NCI-H146 treated with DMSO at 0.1 percent for 48 hours (cell line): ENCODE measurements around the gene PSENEN.

Experiments
- DNase-seq: peaks from one replicate; lab custom pipeline; 2025; ENCODE audit not compliant: unreplicated experiment; lab: John Stamatoyannopoulos, UW

PSENEN gene, protein sequence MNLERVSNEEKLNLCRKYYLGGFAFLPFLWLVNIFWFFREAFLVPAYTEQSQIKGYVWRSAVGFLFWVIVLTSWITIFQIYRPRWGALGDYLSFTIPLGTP

GRCh38 chr19:35745328-35746086 is at the start of gene PSENEN, which contains the start of gene U2AF1L4:
TSS of gene PSENEN (plus strand) at chr19:35745651. CDS start at chr19:35745931, 280 bp downstream.
TSS of gene U2AF1L4 (minus strand) at chr19:35745418. CDS start at chr19:35745391, 27 bp downstream.
- peak; percentile 99 for DNase-seq

GRCh38 chr19:35695895-35696422 is 49.5 kb upstream of the PSENEN start:
- DNase-seq, result no peak

- no peak for DNase-seq
Measured at GRCh38 chr19:35696835-35697234, 48.6 kb upstream of the PSENEN start.

DNA sequence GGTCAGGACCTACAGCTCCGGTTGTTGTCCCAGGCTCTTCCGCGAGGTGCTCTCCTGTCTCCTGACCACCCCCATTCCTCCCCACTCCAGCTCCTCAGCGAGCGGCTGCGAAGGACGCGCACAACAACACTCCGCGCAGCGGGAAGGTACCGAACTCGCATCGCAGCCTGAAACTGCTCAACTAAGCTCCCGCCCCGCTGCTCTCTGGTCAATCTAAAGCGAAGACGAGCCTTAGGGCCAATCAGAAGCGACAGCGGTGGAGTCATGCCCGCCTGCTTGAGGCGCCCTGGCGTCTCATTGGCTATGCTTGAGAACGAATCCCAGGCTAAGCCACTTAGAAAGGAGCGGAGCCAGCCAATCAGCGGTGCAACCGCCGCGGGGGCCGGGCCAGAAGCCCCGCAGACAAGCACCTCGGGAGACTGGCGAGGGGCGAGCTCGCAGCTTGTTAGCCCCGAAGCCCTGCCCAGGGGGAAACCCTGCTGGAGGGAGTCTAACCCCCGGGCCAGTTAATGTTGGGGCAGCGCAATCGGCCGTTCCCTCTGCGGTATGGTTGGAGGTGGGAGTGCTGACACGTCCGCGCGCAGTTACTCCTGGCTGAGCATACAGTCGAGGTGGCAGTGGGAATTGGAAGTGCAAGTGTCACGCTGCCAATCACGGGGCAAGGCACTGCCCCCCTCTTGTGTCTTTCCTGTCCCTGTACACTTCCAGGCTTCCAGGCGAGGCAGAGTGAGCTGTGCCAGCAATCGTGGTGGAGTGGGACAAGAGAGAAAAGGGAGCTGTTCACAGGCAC is 43.0 kb upstream of the PSENEN start:
- peak; percentile 98 for DNase-seq

GRCh38 chr19:35703343-35703742 is 42.1 kb upstream of the PSENEN start:
- no peak for DNase-seq

DNA sequence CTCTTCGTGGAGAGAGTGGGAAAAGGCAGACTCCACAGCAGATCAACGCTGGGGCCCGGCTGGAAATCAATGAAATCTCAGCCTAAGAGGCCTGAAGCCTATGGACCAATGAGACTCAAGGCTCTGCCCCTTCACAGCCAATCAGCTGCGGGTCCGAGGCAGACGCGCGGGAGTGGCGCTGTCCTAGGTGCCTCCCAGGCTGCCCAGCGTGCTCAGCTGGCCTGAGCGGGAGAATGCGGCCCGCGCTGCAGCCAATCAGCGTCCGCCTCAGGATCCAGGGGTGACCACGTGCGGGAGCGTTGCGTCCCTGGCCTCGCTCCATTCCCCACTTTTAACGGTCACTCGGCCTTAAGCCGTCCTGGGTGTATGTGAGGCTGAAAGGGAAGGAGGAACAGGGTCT is 41.2 kb upstream of the PSENEN start, which contains the start of gene ZBTB32:
TSS of gene ZBTB32 (plus strand) at position 341 of the 400 bp plus-strand sequence. CDS start 10,069 bp downstream, outside the sequence.
- DNase-seq, result no peak

- no peak for DNase-seq
Measured at GRCh38 chr19:35708391-35708790, 37.1 kb upstream of the PSENEN start.

DNA sequence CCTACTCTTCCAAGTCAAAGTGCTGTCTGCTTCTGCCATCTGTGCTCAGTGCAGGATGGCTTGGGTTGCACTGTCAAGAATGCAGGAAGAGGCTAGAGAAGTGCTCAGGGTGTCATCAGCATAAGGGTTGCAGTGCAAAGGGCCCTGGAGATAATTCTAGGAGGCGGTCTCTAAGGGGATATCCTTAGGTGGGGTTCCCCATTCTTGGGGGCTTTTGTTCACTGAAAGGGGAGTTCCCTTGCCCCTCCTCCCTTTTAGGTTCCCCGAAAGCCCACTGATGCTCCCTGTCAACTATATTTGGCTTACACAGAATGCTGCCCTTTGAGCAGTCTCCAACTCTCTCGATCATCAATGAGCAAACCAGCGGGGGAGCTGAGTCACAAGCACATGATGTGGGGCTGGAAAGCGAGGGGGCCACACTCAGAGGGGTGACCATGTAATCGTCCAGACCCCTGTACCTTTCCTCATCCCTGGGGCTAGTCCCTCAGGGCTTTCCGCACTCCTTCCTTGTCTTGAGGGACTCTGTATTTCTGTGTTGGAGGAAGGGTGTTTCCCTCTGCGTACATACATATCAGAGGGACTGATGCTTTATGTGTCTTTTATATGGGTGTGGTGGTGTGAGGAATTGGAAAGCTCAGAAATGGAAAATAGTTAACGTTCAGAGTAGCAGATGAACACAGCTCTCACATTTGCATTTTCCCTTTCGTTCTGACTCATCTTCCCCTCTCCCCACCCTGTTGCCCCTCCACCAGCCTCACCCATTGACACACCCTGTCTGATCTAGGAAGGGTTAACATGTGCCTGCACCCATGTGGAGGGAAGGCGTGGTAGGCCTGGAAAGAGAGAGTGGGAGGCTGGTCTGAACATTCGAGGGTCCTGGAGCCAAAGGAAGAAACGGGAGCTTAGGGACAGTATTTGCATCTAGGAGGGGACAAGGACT is 34.4 kb upstream of the PSENEN start:
- DNase-seq, result no peak

GRCh38 chr19:35712567-35713505 is 32.6 kb upstream of the PSENEN start:
- no peak for DNase-seq

GRCh38 chr19:35713506-35713850 is 32.0 kb upstream of the PSENEN start:
- no peak for DNase-seq

DNA sequence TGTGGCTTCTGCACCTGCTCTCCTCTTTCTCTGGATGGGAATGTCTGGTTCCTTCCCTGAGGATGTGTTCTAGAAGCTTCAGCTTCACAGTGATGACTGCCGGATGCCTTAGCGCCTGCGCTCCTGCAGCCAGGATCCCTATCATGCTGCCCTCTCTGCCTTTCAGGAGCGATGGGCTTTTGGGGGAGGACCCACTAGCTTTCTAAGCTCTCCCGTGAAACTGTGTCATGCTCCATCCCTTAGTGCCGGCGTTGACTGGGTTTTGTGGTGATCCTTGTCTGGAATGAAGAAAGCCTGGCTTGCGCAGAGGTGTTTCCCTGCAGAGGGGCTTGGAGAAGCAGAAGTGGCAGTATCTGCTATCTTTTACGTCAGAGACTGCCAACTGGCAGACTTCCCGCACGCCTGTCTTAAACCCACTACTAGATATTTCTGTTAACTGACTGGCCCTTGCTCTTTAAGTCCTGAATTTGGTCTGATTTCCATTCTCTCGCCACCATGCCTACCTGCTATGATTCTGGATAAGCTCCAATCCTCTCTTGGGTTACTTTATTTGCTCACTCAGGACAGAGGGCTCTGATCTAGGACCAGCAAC is 31.5 kb upstream of the PSENEN start:
- no peak for DNase-seq

- DNase-seq, result peak; percentile 13
Measured at GRCh38 chr19:35714601-35715354, 30.7 kb upstream of the PSENEN start.

- no peak for DNase-seq
Measured at GRCh38 chr19:35715355-35715809, 30.1 kb upstream of the PSENEN start.

GRCh38 chr19:35715981-35716800 is 29.3 kb upstream of the PSENEN start:
- DNase-seq, result no peak

DNA sequence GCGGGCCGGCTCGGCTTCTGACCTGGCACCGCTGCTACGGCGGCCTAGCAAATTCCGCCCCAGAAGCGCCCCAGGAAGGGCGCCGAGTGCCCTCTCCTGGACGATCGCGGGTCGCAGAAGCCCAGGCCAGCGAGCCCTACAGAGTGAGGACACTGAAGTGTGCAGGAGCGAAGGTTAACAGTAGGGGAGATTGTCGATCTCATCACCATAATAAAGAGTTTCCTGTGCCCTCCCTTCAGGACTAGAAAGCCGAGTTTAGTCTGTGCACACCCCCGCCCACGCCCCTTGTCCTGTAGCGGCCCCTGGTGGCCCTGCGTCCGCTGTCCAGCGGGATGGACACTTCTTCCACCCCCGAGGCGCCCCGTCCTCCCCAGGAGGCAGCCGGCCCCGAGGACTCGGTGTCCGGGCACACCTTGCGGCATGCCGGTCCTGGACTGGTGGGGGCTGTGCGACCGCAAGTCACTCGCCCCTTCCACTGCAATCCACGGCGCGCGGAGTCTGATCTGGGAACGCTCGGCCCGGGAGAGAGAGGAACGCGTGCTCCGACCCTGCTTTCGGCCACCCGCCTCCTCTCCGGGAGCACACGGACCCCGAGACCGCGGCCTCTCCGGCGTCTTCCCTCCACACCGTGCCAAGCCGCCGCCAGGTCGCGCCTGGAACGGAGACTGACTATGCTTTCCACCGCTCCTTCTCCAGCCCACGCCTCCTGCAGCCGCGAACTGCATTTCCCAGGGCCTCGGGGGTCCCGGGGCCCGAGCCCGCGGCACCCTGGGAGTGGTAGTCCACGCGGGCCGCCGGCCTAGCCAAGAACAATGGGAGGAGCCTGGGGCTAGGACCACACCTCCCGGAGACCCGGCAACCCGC is 28.4 kb upstream of the PSENEN start:
- peak; percentile 98 for DNase-seq

DNA sequence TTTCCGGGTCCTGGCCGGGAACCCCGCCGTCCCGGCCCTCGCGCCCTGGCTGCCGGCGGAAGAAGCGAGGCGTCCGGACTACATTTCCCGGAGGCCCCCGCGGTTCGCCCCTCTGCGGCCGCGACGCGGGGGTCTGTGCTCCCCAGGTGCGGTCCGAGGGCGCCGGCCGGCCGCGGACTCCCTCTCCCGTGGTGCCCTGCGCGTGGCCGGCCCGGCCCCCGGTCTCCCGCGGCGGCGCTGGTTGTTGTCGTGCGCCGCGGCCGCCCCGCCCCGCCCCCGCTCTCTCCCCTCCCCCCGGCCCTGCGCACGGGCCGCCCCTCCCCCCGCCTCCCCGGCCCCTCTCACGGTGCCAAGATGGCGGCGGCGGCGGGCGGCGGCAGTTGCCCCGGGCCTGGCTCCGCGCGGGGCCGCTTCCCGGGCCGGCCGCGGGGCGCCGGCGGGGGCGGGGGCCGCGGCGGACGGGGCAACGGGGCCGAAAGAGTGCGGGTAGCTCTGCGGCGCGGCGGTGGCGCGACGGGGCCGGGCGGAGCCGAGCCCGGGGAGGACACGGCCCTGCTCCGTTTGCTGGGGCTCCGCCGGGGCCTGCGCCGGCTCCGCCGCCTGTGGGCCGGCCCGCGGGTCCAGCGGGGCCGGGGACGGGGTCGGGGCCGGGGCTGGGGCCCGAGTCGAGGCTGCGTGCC is 27.6 kb upstream of the PSENEN start, which contains the start of gene KMT2B:
TSS of gene KMT2B (plus strand) at position 339 of the 680 bp plus-strand sequence. CDS start at position 355, 16 bp downstream.
- no peak for DNase-seq
